Fibroblast of pulmonary artery (primary cell): Measurements from ENCODE around the gene CGB2.
"Not testable (repeated sequence)": the region's sequence is repeated elsewhere in the genome, so short reads cannot be mapped to it uniquely, and the experiment has no call there.

Source experiments
- DNase-seq: peaks from one replicate; pipeline ENCODE4 v3.0.0-alpha.2; 2010; ENCODE audit warnings: low read depth
- H3K4me3 ChIP-seq: replicated peaks from 2 replicates; pipeline ENCODE4 v1.5.1; 2011; ENCODE audit warnings: low read depth, mild to moderate bottlenecking, control low read depth, low read length, moderate library complexity
- CTCF ChIP-seq: IDR thresholded peaks from 2 replicates; pipeline ENCODE4 v1.5.1; 2011; ENCODE audit warnings: mild to moderate bottlenecking, control low read depth, low read length, inconsistent platforms; ENCODE audit errors: missing control alignments

CGB2 gene

GRCh38 chr19:49070416-49070815 lies 38.7 kb downstream of the CGB2 start:
- DNase-seq: no peak
- TF ChIP-seq CTCF: no peak
- no peak overlapping the region for H3K4me3 ChIP-seq

GRCh38 chr19:49071860-49072547 lies 40.3 kb downstream of the CGB2 start:
- no peak for TF ChIP-seq CTCF
- no peak for DNase-seq
- H3K4me3 ChIP-seq: no peak overlapping the region

- peak; percentile 29 for TF ChIP-seq CTCF
- no peak for DNase-seq
- no peak overlapping the region for H3K4me3 ChIP-seq
These were observed 42.1 kb downstream of the CGB2 start for GRCh38 chr19:49073514-49074378.

GRCh38 chr19:49074869-49075268 lies 43.2 kb downstream of the CGB2 start:
- TF ChIP-seq CTCF: peak; percentile 51
- not testable (repeated sequence) for H3K4me3 ChIP-seq
- DNase-seq: peak; percentile 72

GRCh38 chr19:49080392-49080791 lies 48.7 kb downstream of the CGB2 start:
- TF ChIP-seq CTCF: no peak
- no peak overlapping the region for H3K4me3 ChIP-seq
- DNase-seq: no peak

GRCh38 chr19:49081273-49081672 lies 49.6 kb downstream of the CGB2 start:
- no peak for DNase-seq
- TF ChIP-seq CTCF: no peak
- no peak overlapping the region for H3K4me3 ChIP-seq
